ENCODE measurements around the gene GKAP1.
"Not testable (repeated sequence)": the region's sequence is repeated elsewhere in the genome, so short reads cannot be mapped to it uniquely, and the experiment has no call there.

GKAP1 gene

GRCh38 chr9:83817356-83818278 is at the start of gene GKAP1:
GKAP1 (minus strand) TSS chr9:83817769; CDS start chr9:83806517, 11,252 bp downstream.
- TF ChIP-seq GATA2, GATA3 (IDR thresholded peaks at IDR 0.05; ENCODE audit: low read depth, low read length): not testable (repeated sequence)

GRCh38 chr9:83800236-83801033 is 17.1 kb downstream of the GKAP1 start:
- TF ChIP-seq GATA3 (IDR thresholded peaks at IDR 0.05; ENCODE audit: low read depth, low read length) (no peak), GATA2 (IDR thresholded peaks at IDR 0.05; ENCODE audit: low read depth, low read length) (no peak)

- no peak for TF ChIP-seq GATA2 (IDR thresholded peaks at IDR 0.05; ENCODE audit: low read depth, low read length)
- TF ChIP-seq GATA3 (IDR thresholded peaks at IDR 0.05; ENCODE audit: low read depth, low read length): no peak
These were observed 23.5 kb downstream of the GKAP1 start for GRCh38 chr9:83794051-83794450.

- TF ChIP-seq GATA3 (IDR thresholded peaks at IDR 0.05; ENCODE audit: low read depth, low read length) (no peak), GATA2 (IDR thresholded peaks at IDR 0.05; ENCODE audit: low read depth, low read length) (no peak)
These were observed 24.8 kb downstream of the GKAP1 start for GRCh38 chr9:83792746-83793145.

GRCh38 chr9:83778164-83778563 is 39.4 kb downstream of the GKAP1 start:
- no peak for TF ChIP-seq GATA2 (IDR thresholded peaks at IDR 0.05; ENCODE audit: low read depth, low read length)
- TF ChIP-seq GATA3 (IDR thresholded peaks at IDR 0.05; ENCODE audit: low read depth, low read length): no peak

GRCh38 chr9:83775932-83776331 is 41.6 kb downstream of the GKAP1 start:
- TF ChIP-seq GATA2 (IDR thresholded peaks at IDR 0.05; ENCODE audit: low read depth, low read length) (no peak), GATA3 (IDR thresholded peaks at IDR 0.05; ENCODE audit: low read depth, low read length) (no peak)

- TF ChIP-seq GATA3 (IDR thresholded peaks at IDR 0.05; ENCODE audit: low read depth, low read length): no peak
- TF ChIP-seq GATA2 (IDR thresholded peaks at IDR 0.05; ENCODE audit: low read depth, low read length): no peak
These were observed 44.7 kb downstream of the GKAP1 start for GRCh38 chr9:83772860-83773259.

GRCh38 chr9:83765376-83765775 is 52.2 kb downstream of the GKAP1 start:
- no peak for TF ChIP-seq GATA2 (IDR thresholded peaks at IDR 0.05; ENCODE audit: low read depth, low read length)

- TF ChIP-seq GATA2 (IDR thresholded peaks at IDR 0.05; ENCODE audit: low read depth, low read length) (no peak), GATA3 (IDR thresholded peaks at IDR 0.05; ENCODE audit: low read depth, low read length) (no peak)
These were observed 63.1 kb downstream of the GKAP1 start for GRCh38 chr9:83754383-83754977.

GRCh38 chr9:83749706-83750105 is 67.9 kb downstream of the GKAP1 start:
- TF ChIP-seq GATA3 (IDR thresholded peaks at IDR 0.05; ENCODE audit: low read depth, low read length): no peak
- TF ChIP-seq GATA2 (IDR thresholded peaks at IDR 0.05; ENCODE audit: low read depth, low read length): no peak

- TF ChIP-seq GATA3 (IDR thresholded peaks at IDR 0.05; ENCODE audit: low read depth, low read length): no peak
- no peak for TF ChIP-seq GATA2 (IDR thresholded peaks at IDR 0.05; ENCODE audit: low read depth, low read length)
These were observed 73.4 kb downstream of the GKAP1 start for GRCh38 chr9:83744206-83744605.

GRCh38 chr9:83733739-83734138 is 83.8 kb downstream of the GKAP1 start:
- TF ChIP-seq GATA3 (IDR thresholded peaks at IDR 0.05; ENCODE audit: low read depth, low read length): no peak
- TF ChIP-seq GATA2 (IDR thresholded peaks at IDR 0.05; ENCODE audit: low read depth, low read length): no peak

GRCh38 chr9:83724436-83724835 is 93.1 kb downstream of the GKAP1 start:
- TF ChIP-seq GATA2 (IDR thresholded peaks at IDR 0.05; ENCODE audit: low read depth, low read length) (no peak), GATA3 (IDR thresholded peaks at IDR 0.05; ENCODE audit: low read depth, low read length) (no peak)
